HUES6 (cell line): ENCODE data around the gene BATF.

Experiments
- H3K27ac ChIP-seq: 2 replicates; pipeline ENCODE4 v1.7.0; 2013; ENCODE audit warnings: low read depth, mild to moderate bottlenecking, low read length, inconsistent platforms
- H3K27me3 ChIP-seq: 2 replicates; pipeline ENCODE4 v1.6.1; 2013; ENCODE audit warnings: low read length; ENCODE audit not compliant: control insufficient read depth, insufficient read depth
- H3K36me3 ChIP-seq: 2 replicates; pipeline ENCODE4 v1.6.1; 2013; ENCODE audit warnings: low read length; ENCODE audit not compliant: control insufficient read depth, insufficient read depth
- H3K4me1 ChIP-seq: 2 replicates; pipeline ENCODE4 v1.6.1; 2013; ENCODE audit warnings: low read length; ENCODE audit not compliant: control insufficient read depth, insufficient read depth
- H3K4me3 ChIP-seq: 2 replicates; pipeline ENCODE4 v1.5.1; 2013; ENCODE audit warnings: low read depth, low read length
- H3K9ac ChIP-seq: one replicate; pipeline ENCODE4 v1.6.1; 2013; ENCODE audit warnings: mild to moderate bottlenecking, low read length
- H3K9me3 ChIP-seq: 2 replicates; pipeline ENCODE4 v1.6.1; 2013; ENCODE audit warnings: low read depth, low read length; ENCODE audit not compliant: control insufficient read depth, insufficient read depth

The BATF gene

DNA sequence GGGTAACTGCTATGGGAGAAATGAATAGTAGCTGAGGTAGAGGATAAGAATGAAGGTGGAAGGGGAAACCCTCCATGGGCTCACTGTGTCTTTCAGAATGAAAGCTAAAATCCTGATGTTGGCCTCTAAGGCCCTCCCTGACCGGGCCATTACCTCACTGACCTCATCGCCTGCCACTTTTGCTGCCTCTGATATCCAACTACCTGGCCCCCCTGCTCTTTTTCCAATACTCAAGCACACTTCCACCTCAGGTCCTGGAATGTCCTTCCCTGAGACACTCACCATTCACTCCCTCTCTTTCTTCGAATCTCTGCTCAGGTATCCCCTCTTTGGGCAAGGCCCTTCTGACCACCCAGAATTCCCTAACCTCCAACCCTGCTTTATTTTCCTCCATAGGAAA, 1.4 kb upstream of the BATF start:
- H3K27me3 ChIP-seq, result no peaks in the 10 kb centered on the region
- H3K27ac ChIP-seq, result no peak overlapping the region
- peaks cover 20% of the 10 kb centered on the region; the same call in 1 of the 2 replicates for H3K4me1 ChIP-seq
- H3K36me3 ChIP-seq, result no peaks in the 10 kb centered on the region
- H3K4me3 ChIP-seq, result no peak overlapping the region
- H3K9ac ChIP-seq, result no peak overlapping the region
- H3K9me3 ChIP-seq, result no peaks in the 10 kb centered on the region

GRCh38 chr14:75521415-75522199, 662 bp upstream of the BATF start:
- H3K4me1 ChIP-seq, result peaks cover 19% of the 10 kb centered on the region; the same call in 1 of the 2 replicates
- H3K4me3 ChIP-seq, result no peak overlapping the region
- H3K36me3 ChIP-seq, result no peaks in the 10 kb centered on the region
- H3K27me3 ChIP-seq, result no peaks in the 10 kb centered on the region
- no peak overlapping the region for H3K27ac ChIP-seq
- H3K9ac ChIP-seq, result no peak overlapping the region
- H3K9me3 ChIP-seq, result no peaks in the 10 kb centered on the region

- Histone ChIP-seq H3K9ac (no peak overlapping the region), H3K4me1 (peaks cover 19% of the 10 kb centered on the region; the same call in 1 of the 2 replicates), H3K9me3 (no peaks in the 10 kb centered on the region), H3K4me3 (no peak overlapping the region), H3K36me3 (no peaks in the 10 kb centered on the region), H3K27ac (no peak overlapping the region), H3K27me3 (no peaks in the 10 kb centered on the region)
Measured at GRCh38 chr14:75522983-75523318, 682 bp downstream of the BATF start.

GRCh38 chr14:75523771-75524171, 1.5 kb downstream of the BATF start:
- no peak overlapping the region for H3K4me3 ChIP-seq
- H3K9ac ChIP-seq, result no peak overlapping the region
- H3K27ac ChIP-seq, result no peak overlapping the region

GRCh38 chr14:75525969-75526368, 3.7 kb downstream of the BATF start:
- Histone ChIP-seq H3K27ac (no peak overlapping the region), H3K27me3 (no peaks in the 10 kb centered on the region), H3K4me3 (no peak overlapping the region), H3K9me3 (no peaks in the 10 kb centered on the region), H3K9ac (no peak overlapping the region), H3K36me3 (no peaks in the 10 kb centered on the region), H3K4me1 (peaks cover 19% of the 10 kb centered on the region; the same call in 1 of the 2 replicates)

More at GRCh38 chr14:75523771-75524171, 1.5 kb downstream of the BATF start:
- Histone ChIP-seq H3K27me3 (no peaks in the 10 kb centered on the region), H3K4me1 (peaks cover 19% of the 10 kb centered on the region; the same call in 1 of the 2 replicates), H3K9me3 (no peaks in the 10 kb centered on the region), H3K36me3 (no peaks in the 10 kb centered on the region)

DNA sequence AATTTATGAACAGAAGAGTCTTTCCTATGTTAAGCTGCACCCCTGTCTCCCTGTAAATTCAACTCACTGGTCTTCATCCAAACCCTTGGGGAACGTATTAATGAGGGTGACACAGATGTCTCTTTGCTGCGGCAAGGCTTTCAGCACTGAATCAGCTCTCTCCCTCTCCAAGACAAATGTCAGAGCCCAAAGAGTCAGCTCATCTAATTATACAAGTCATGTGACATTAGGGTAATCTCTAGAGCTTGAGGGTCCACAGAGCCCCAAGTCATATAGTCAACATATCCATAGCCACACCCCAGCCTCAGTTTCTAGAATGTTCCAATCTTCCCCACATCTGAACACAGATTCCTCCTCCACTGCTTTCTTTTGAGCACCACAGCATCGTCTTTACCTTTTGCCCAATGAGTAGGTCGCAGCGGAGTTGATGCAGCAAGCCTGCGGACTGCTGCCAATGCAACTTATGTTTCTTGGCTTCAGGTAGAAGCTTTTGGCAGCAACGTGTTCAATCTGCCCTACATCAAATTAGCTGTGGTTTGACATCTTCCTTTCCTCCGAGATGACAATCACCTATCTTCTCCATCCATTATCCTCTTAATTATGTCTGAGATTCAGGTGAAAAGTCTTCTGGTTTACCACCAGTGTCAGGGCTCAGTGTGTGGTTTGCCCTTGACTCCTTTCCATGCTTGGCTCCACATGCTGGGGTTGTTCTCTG, 5.3 kb downstream of the BATF start:
- Histone ChIP-seq H3K27ac (no peak overlapping the region), H3K9me3 (no peaks in the 10 kb centered on the region), H3K27me3 (no peaks in the 10 kb centered on the region), H3K9ac (no peak overlapping the region), H3K4me3 (no peak overlapping the region), H3K4me1 (peaks cover 5% of the 10 kb centered on the region; the same call in 1 of the 2 replicates), H3K36me3 (no peaks in the 10 kb centered on the region)

DNA sequence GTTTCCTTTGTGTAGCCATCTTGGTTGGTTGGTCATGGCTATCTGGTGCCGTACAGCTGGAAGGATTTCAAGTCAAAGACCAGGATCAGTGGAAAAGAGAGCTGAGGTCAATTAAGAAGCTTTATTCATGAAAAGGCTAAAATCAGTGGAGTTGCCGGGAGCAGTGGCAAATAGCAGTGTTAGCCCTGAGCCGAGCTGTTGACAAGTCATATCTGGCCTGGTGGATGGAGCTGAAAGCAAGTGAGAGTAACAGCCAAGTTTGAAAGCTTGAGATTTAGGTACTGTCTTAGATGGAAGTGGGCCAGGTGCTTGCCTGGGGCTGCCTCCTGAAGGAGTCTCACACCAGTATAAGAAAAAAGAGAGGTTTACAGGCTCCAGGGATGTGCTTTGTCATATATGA, 9.0 kb downstream of the BATF start:
- Histone ChIP-seq H3K4me1 (no peaks in the 10 kb centered on the region), H3K36me3 (no peaks in the 10 kb centered on the region), H3K27me3 (no peaks in the 10 kb centered on the region), H3K9ac (no peak overlapping the region), H3K27ac (no peak overlapping the region), H3K4me3 (no peak overlapping the region), H3K9me3 (no peaks in the 10 kb centered on the region)

DNA sequence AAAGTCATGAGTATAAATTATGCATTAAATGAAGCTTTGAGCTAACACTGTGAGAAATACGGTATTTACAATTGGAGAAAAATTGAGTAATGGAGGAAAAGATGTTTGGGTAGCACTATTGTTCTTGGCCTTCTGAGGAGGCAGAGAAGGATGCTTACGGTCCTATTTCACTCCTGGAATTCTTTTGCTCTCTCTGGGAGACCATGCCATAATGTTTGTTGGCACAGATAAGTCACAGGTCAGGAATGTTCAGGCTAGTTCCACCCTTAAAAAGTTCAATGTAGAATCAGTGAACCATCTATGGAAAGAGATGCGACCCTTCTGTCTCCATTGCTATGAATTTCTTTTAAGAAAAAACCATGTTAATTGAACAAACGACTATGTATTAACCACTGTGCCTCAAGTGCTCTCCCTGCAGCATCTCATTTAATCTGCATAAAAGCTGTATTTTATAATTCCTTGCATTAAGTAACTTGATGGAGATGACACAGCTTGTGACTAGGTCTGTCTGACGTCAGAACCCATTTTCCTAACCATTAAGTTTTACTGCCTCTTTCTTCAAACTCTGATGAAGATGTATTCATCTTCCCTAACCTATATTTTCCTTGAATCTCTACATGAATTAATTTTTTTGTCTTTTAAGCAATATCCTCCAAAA, 9.5 kb downstream of the BATF start:
- Histone ChIP-seq H3K27me3 (no peaks in the 10 kb centered on the region), H3K4me3 (no peak overlapping the region), H3K9ac (no peak overlapping the region), H3K4me1 (no peaks in the 10 kb centered on the region), H3K36me3 (no peaks in the 10 kb centered on the region), H3K9me3 (no peaks in the 10 kb centered on the region), H3K27ac (no peak overlapping the region)

GRCh38 chr14:75533791-75534555, 11.7 kb downstream of the BATF start:
- Histone ChIP-seq H3K27ac (no peak overlapping the region), H3K9me3 (no peaks in the 10 kb centered on the region), H3K27me3 (no peaks in the 10 kb centered on the region), H3K4me1 (no peaks in the 10 kb centered on the region), H3K36me3 (no peaks in the 10 kb centered on the region), H3K4me3 (no peak overlapping the region), H3K9ac (no peak overlapping the region)

DNA sequence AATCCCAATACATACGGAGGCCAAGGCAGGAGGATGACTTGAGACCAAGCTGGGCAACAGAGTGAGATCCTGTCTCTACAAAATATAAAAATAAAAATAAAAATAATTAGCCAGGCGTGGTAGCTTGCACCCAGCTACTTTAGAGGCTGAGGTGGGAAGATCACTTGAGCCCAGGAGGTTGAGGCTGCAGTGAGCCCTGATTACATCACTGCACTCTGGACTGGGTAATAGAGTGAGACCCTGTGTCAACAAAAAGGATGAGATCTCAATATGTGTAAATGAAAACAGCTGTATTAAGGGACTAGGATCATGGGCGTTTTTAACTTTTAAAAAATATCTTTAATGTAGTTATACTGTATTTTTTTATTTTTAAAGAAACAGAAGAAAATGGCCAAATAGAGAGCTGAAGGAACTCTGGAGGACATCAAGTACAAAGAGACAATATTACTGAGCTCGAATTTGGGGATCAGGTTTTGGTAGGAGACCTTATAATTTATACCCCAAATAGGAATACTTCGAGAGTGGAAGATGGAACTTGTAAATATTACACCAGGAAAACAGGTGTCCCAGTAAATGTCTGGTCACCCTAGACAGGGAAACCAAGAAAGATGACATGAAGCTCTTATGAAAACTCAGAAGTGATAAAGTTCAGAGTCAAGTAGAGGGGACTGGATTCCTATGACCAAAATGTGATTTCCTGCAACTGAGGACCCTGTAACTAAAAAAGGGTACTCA, 13.1 kb downstream of the BATF start:
- Histone ChIP-seq H3K4me3 (no peak overlapping the region), H3K4me1 (peaks cover 7% of the 10 kb centered on the region; the same call in 1 of the 2 replicates), H3K9me3 (no peaks in the 10 kb centered on the region), H3K27me3 (no peaks in the 10 kb centered on the region), H3K27ac (no peak overlapping the region), H3K36me3 (no peaks in the 10 kb centered on the region), H3K9ac (no peak overlapping the region)
